GM12873 (cell line): ENCODE data around the gene RUNX2.

Source experiments
- CTCF ChIP-seq: IDR thresholded peaks from 2 replicates; pipeline ENCODE4 v1.5.1; 2012; ENCODE audit warnings: low read depth, mild to moderate bottlenecking, moderate library complexity, low read length, control low read depth; ENCODE audit not compliant: insufficient read depth; ENCODE audit errors: missing control alignments

The RUNX2 gene

GRCh38 chr6:45504947-45505346, 176.8 kb downstream of the RUNX2 start:
- no peak for TF ChIP-seq CTCF

- no peak for TF ChIP-seq CTCF
These were observed 177.3 kb downstream of the RUNX2 start for GRCh38 chr6:45505470-45505869.

- TF ChIP-seq CTCF, result no peak
These were observed 179.1 kb downstream of the RUNX2 start for GRCh38 chr6:45507186-45507585.

GRCh38 chr6:45509426-45509825, 181.3 kb downstream of the RUNX2 start:
- TF ChIP-seq CTCF, result no peak

- no peak for TF ChIP-seq CTCF
These were observed 184.6 kb downstream of the RUNX2 start for GRCh38 chr6:45512717-45513116.

- TF ChIP-seq CTCF, result no peak
These were observed 185.1 kb downstream of the RUNX2 start for GRCh38 chr6:45513213-45513618.

GRCh38 chr6:45513843-45514242, 185.7 kb downstream of the RUNX2 start:
- TF ChIP-seq CTCF, result no peak

- TF ChIP-seq CTCF, result no peak
These were observed 186.5 kb downstream of the RUNX2 start for GRCh38 chr6:45514454-45515230.
